ENCODE measurements around the gene INO80D. TPM values are rescaled to one million over a fixed set of nuclear protein-coding genes. Genes with fewer than 3 reads are reported as not detected.

Gene INO80D
- total and polyA plus RNA-seq, 2 of the 13 experiments (the other 11 are each of a cell fraction or from before 2014, with no cell fraction given): 7.6 to 7.9 TPM

- Histone ChIP-seq H3K79me2 (ENCODE audit: insufficient read depth, low read length) (peaks cover 82% of the 10 kb centered on the region), H3K4me1 (ENCODE audit: insufficient read depth, low read length) (peaks cover 54% of the 10 kb centered on the region), H3K27me3 (ENCODE audit: control insufficient read depth in 1 of 2, insufficient read depth in 2 of 2, low read length in 2 of 2) (no peaks in the 10 kb centered on the region; a peak in 2 of 5 replicates), H3K9ac (ENCODE audit: insufficient read depth, low read depth, low read length) (peak overlapping the region; percentile 97), H3K9me3 (ENCODE audit: low read length) (no peaks in the 10 kb centered on the region), H3K36me3 (replicated peaks in 1 of 2; ENCODE audit: control insufficient read depth in 1 of 2, insufficient read depth in 2 of 2, low read length in 2 of 2) (no peaks in the 10 kb centered on the region), H4K20me1 (ENCODE audit: insufficient read depth, low read length) (no peaks in the 10 kb centered on the region), H3K4me2 (ENCODE audit: low read depth, low read length) (peak overlapping the region; percentile 85), H2AFZ (ENCODE audit: low read length) (no peak overlapping the region), H3K27ac (ENCODE audit: extremely low read length, insufficient read depth, low read length) (peak overlapping the region; percentile 100), H3K4me3 (replicated peaks in 1 of 3; ENCODE audit: insufficient read depth in 1 of 3, low read depth in 2 of 3, low read length in 3 of 3) (peak overlapping the region; percentile 73 to 100 (median 84))
- CTCF ChIA-PET (ENCODE audit: low intra/inter-chr PET ratio, low total read pairs): no interaction called here
- DNase-seq (ENCODE audit: low spot score): no peak
- BruUV-seq (replicated peaks): TSS peak; percentile 39
- POLR2A ChIA-PET: interaction anchor here (1.1 to 2.3 kb wide), 2 partner anchors 11 to 76 kb away, joined by 3 to 20 read pairs; partner anchors contain the start of genes EEF1B2 and NDUFS1
- no peak for ATAC-seq
- 19% methylated on average over 14 of the region's 14 CpGs for WGBS (ENCODE audit: low lambda C conversion rate)
- FAIRE-seq: no peak
- intact Hi-C loops (cut with micrococcal nuclease; ENCODE audit: unreplicated experiment) (no loop called here), in situ Hi-C loops (cut with HindIII; ENCODE audit: extremely low pct_ligation_motif_present, low pct_unique_long_range_greater_than_20kb) (no loop called here)
- TF ChIP-seq, protein P1, sequence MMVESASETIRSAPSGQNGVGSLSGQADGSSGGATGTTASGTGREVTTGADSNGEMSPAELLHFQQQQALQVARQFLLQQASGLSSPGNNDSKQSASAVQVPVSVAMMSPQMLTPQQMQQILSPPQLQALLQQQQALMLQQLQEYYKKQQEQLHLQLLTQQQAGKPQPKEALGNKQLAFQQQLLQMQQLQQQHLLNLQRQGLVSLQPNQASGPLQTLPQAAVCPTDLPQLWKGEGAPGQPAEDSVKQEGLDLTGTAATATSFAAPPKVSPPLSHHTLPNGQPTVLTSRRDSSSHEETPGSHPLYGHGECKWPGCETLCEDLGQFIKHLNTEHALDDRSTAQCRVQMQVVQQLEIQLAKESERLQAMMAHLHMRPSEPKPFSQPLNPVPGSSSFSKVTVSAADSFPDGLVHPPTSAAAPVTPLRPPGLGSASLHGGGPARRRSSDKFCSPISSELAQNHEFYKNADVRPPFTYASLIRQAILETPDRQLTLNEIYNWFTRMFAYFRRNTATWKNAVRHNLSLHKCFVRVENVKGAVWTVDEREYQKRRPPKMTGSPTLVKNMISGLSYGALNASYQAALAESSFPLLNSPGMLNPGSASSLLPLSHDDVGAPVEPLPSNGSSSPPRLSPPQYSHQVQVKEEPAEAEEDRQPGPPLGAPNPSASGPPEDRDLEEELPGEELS (CRISPR knock-in tag; IDR thresholded peaks at IDR 0.05): peak; percentile 46; the same call in 1 of the 2 replicates
- 0 out of 2 replicates have a peak, but pooled peaks have one; percentile 32 for TF ChIP-seq MXD4 (CRISPR knock-in tag; IDR thresholded peaks at IDR 0.05)
- TF ChIP-seq, protein P2, sequence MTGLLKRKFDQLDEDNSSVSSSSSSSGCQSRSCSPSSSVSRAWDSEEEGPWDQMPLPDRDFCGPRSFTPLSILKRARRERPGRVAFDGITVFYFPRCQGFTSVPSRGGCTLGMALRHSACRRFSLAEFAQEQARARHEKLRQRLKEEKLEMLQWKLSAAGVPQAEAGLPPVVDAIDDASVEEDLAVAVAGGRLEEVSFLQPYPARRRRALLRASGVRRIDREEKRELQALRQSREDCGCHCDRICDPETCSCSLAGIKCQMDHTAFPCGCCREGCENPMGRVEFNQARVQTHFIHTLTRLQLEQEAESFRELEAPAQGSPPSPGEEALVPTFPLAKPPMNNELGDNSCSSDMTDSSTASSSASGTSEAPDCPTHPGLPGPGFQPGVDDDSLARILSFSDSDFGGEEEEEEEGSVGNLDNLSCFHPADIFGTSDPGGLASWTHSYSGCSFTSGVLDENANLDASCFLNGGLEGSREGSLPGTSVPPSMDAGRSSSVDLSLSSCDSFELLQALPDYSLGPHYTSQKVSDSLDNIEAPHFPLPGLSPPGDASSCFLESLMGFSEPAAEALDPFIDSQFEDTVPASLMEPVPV (CRISPR knock-in tag; IDR thresholded peaks at IDR 0.05): 0 out of 2 replicates have a peak, but pooled peaks have one; percentile 28
- TF ChIP-seq NCOA1 (CRISPR knock-in tag; IDR thresholded peaks at IDR 0.05): no peak
- TF ChIP-seq, protein P3, sequence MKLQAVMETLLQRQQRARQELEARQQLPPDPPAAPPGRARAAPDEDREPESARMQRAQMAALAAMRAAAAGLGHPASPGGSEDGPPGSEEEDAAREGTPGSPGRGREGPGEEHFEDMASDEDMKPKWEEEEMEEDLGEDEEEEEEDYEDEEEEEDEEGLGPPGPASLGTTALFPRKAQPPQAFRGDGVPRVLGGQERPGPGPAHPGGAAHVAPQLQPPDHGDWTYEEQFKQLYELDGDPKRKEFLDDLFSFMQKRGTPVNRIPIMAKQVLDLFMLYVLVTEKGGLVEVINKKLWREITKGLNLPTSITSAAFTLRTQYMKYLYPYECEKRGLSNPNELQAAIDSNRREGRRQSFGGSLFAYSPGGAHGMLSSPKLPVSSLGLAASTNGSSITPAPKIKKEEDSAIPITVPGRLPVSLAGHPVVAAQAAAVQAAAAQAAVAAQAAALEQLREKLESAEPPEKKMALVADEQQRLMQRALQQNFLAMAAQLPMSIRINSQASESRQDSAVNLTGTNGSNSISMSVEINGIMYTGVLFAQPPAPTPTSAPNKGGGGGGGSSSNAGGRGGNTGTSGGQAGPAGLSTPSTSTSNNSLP (IDR thresholded peaks at IDR 0.05; ENCODE audit: low read depth, low read length): peak; percentile 6; the same call in 1 of the 2 replicates
- TF ChIP-seq MBD4 (IDR thresholded peaks at IDR 0.05; ENCODE audit: borderline replicate concordance, low read length): no peak
- no peak for TF ChIP-seq XBP1 (CRISPR knock-in tag; IDR thresholded peaks at IDR 0.05)
- 0 out of 2 replicates have a peak, but pooled peaks have one; percentile 24 for TF ChIP-seq SAP130 (CRISPR knock-in tag; IDR thresholded peaks at IDR 0.05; ENCODE audit: low read depth)
- no peak for TF ChIP-seq ZXDC (CRISPR knock-in tag; IDR thresholded peaks at IDR 0.05)
- TF ChIP-seq RBFOX2 (IDR thresholded peaks at IDR 0.05; ENCODE audit: low read depth, low read length): 0 out of 2 replicates have a peak, but pooled peaks have one; percentile 33
- 0 out of 2 replicates have a peak, but pooled peaks have one; percentile 27 for TF ChIP-seq IRF2 (CRISPR knock-in tag; IDR thresholded peaks at IDR 0.05)
- TF ChIP-seq POGZ (CRISPR knock-in tag; IDR thresholded peaks at IDR 0.05): 0 out of 2 replicates have a peak, but pooled peaks have one; percentile 19
- no peak for TF ChIP-seq RFX5 (IDR thresholded peaks at IDR 0.05; ENCODE audit: low read depth, low read length)
- TF ChIP-seq ELF4 (CRISPR knock-in tag; IDR thresholded peaks at IDR 0.05; ENCODE audit: borderline replicate concordance): peak; percentile 28
- 0 out of 2 replicates have a peak, but pooled peaks have one; percentile 62 for TF ChIP-seq KLF11 (CRISPR knock-in tag; IDR thresholded peaks at IDR 0.05)
Observed at GRCh38 chr2:206083602-206084438, 2.2 kb downstream of the INO80D start.

Data from HepG2 (cell line).